Renal cortex interstitium (tissue), 11 donors: ENCODE measurements around the gene UBQLN1. TPM values are rescaled to one million over a fixed set of nuclear protein-coding genes. Genes with fewer than 3 reads are reported as not detected.

ENCODE experiments used
- DNase-seq, 11 donors: peaks; one replicate each; pipeline ENCODE4 v3.0.0-alpha.2; 2013; ENCODE audit warnings: low read depth in 9 of 11, low spot score in 4 of 11; ENCODE audit errors: extremely low read depth in 1 of 11
- polyA plus RNA-seq, 3 donors: library from polyadenylated mRNA; unstranded; fragments of 120-200 nt; gene quantifications; one replicate each; pipeline ENCODE4 v1.2.1, GENCODE V29; 2013; ENCODE audit not compliant: insufficient read length in 3 of 3

Gene UBQLN1
- polyA plus RNA-seq, 3 donors, result 112 to 119 (median 116) TPM

- no peak for DNase-seq
Measured at GRCh38 chr9:83652433-83652832, 55.3 kb downstream of the UBQLN1 start.

DNA sequence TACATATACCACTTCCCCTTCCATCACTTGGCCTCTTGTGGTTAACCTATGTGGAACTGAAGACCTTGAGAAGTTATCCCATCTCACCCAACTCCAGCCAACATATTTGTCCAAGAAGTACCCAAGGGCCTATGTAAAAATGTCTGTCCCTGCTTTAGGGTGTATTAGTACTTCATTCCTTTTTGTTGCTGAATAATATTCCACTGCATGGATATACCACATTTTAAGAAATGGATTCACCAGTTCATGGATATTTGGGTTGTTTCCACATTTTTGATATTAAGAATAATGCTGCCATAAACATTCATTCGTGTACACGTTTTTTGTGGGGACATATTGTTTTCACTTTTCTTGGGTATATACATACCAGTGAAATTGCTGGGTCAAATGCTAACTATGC is 56.2 kb downstream of the UBQLN1 start:
- no peak for DNase-seq

- no peak for DNase-seq
Measured at GRCh38 chr9:83649515-83649914, 58.2 kb downstream of the UBQLN1 start.

GRCh38 chr9:83649080-83649479 is 58.7 kb downstream of the UBQLN1 start:
- DNase-seq, result no peak

- no peak for DNase-seq
Measured at GRCh38 chr9:83646500-83647239, 61.1 kb downstream of the UBQLN1 start.

GRCh38 chr9:83642793-83643192 is 65.0 kb downstream of the UBQLN1 start:
- DNase-seq, result no peak

- no peak for DNase-seq
Measured at GRCh38 chr9:83639266-83639665, 68.5 kb downstream of the UBQLN1 start.

GRCh38 chr9:83637389-83637788 is 70.4 kb downstream of the UBQLN1 start:
- DNase-seq, result no peak

DNA sequence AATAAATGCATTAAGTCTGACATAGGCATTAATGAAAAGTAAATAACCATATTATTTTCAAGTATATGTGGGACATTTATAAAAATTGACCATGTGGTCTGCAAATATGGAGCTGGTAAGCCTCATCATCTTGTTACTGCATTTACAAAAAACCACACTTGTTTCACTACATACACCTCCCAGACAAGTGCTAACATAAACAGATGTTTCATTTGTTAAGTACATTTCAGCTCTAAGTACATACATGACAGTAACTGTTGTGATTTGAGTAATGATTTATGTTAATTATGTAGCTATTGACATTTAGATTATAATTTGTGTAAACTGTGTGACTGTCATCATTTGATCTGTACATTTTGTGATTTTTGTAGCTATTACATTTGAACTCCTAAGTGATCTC is 70.9 kb downstream of the UBQLN1 start:
- DNase-seq, result no peak

GRCh38 chr9:83633676-83634075 is 74.1 kb downstream of the UBQLN1 start:
- DNase-seq, result no peak

DNA sequence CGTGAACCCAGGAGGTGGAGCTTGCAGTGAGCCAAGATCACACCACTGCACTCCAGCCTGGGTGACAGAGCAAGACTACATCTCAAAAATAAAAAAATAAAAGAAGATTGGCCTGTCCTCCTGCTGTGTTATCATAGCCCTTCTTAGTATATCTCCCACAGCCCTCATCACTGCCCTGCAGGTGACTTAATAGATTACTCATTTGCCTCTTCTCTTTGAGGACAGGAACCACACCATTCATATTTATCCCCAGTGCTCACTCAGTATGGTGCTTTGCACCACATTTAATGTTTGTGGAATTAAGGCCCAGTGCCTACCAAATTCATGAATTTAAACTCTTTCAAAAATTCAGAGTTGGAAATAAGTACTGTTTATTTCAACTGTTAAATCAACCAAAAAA is 74.5 kb downstream of the UBQLN1 start:
- no peak for DNase-seq

DNA sequence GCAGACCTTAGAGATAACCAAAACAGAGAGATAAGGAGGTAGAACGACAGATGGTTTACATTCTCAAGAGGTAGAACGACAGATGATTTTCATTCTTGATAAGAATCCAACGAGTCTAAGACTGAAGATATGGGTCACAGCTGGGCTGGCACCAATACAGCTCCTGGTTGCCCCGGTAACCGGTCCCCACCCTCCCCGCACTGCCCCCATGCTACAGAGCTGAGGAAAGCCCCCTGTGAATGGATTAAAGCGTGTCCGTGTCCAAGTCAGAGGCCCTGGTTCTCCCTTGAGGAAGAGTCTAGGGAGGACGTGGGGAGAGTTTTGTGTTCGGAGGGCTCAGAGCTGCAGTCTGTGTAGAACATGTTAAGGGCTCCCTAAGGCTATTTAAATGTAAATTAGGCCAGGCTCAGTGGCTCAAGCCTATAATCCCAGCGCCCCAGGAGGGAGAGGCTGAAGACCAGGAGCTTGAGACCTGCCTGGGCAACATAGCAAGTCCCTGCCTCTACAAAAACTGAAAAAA is 76.8 kb downstream of the UBQLN1 start:
- DNase-seq, result no peak

DNA sequence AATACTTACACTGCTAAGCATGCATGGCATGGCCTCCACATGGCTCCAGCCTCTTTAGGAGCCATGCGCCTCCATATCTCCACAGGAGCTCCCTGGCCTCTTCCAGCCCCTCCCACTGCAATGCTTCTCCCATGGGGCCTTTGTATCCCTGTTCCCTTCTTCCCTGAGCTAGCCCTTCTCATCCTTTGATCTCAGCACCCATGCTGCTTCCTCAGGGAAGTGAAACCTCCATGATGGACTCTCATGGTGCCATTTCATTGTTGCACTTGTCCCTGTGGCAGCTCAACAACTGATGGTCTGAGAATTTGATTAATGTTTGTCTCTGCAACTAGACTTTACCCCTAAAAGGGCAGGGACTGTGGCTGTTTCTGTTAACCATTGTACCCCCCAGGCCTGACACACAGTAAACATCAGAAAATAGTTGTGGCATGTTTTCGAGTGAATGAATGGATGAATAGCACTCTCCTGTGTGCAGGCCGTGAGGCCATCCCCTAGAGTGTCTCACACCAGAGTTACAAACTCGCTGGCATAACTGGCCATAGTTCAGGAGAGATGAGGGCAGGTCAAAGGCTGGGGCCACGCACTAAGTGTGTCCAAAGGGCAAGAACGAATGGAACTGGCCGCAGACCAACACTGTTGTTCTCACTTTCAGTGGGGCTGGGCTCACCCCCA is 78.2 kb downstream of the UBQLN1 start:
- no peak for DNase-seq

DNA sequence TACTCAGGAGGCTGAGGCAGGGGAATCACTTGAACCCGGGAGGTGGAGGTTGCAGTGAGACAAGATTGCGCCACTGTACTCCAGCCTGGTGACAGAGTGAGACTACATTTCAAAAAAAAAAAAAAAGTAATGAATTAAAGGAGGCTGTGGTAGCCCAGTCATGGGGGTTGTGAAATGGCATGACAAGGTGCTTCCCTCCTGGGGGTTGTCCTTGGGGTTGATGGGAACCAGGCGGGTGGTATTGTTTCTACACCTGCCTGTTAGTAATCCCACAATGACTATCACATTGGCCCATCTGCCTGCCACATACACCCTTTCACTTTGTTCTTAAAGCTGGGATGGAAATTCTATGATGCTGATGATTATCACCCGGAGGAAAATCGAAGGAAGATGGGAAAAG is 79.2 kb downstream of the UBQLN1 start:
- DNase-seq, result no peak

GRCh38 chr9:83625178-83625577 is 82.6 kb downstream of the UBQLN1 start:
- DNase-seq, result no peak

GRCh38 chr9:83623679-83624076 is 84.1 kb downstream of the UBQLN1 start:
- DNase-seq, result peak in 1 of 11 donors; percentile 33

GRCh38 chr9:83622939-83623678 is 84.6 kb downstream of the UBQLN1 start, which contains the start of gene IDNK:
Gene IDNK (plus strand): TSS chr9:83623143. CDS start chr9:83623172, 29 bp downstream.
- DNase-seq, result peak in 7 of 11 donors; percentile 32 to 68 (median 59)

DNA sequence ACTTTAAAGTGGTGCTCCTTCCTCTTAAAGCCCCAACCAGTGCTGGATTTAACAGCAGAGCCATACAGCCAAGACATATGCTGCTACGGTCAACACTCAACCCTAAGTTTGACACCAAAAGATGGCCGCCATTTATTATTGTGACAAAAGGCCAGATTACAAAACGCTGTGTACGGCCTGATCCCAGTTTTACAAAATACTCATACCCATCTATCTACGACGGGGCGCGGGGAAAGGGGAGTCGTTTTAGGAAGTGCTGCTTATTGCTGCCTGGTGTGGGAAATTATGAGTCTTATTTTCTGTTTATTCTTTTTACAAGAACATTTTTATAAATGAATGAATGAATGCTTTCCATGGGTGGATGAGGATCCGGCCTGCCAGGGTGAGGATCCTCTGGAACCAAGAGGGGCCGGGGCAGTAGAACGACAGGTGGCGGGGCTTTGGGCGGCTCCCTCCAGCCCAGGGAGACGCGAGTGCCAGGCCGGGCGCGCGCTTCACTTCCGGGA is 85.3 kb downstream of the UBQLN1 start:
- DNase-seq, result peak in 2 of 11 donors; percentile 31 to 68

DNA sequence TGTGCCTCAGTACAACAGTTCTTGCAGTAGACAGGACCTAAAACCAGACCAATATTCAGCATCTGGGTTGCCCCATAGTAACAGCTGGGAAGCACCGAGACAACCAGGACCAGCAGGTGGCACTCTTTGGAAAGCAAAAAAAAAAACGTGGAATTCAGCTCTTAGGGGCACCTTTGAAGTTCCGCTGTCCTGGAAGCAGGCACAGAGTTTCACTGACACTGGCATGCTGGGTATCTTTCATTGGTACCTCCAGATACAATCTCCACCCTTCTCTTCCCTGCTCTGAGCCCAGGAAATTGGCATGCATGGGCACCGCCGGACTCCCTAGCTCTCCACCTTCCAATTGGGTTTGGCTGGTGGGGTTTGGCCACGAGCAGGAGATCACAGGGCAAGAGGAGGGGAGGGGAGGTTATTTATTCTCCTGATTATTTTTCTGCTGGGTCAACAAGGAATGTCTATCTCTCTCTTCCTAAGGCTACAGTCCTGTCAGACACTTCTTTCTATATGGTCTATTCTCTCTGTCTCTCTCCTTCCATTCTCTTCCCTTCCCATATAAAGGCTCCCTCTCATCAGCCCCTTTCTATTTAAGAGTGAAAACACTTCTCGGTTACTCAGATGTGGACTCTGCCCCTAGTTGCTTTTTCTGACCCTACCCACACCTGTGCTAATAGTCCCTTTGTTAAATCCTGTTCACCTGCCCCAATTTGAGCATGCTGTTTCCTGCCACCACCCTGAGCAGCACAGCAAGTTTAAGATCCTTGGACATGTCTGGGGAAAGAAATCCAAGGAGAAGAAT is 86.7 kb downstream of the UBQLN1 start:
- DNase-seq, result peak in 8 of 11 donors; percentile 42 to 72 (median 54)
